NCI-H526 treated with DMSO at 0.1 percent for 48 hours (cell line): ENCODE measurements around the gene DYNC1H1.

Source experiments
- DNase-seq: peaks from one replicate; lab custom pipeline; 2025; lab: John Stamatoyannopoulos, UW

Gene DYNC1H1

DNA sequence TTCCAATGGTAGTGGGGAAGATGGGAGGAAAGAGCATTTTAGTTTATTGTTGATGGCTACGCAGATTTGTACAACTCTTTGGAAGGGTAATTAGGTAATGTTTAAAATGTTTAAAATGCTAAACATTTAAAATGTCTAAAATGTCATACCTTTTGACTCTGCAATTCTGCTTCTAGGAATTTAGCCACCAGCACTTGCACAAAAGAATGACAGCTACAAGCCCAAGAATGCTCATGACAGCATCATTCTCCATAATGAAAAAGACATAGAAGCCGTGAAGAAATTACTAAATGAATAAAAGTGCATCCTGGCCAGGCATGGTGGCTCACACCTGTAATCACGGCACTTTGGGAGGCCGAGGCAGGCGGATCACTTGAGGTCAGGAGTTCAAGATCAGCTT is 19.9 kb upstream of the DYNC1H1 start:
- DNase-seq, result no peak

DNA sequence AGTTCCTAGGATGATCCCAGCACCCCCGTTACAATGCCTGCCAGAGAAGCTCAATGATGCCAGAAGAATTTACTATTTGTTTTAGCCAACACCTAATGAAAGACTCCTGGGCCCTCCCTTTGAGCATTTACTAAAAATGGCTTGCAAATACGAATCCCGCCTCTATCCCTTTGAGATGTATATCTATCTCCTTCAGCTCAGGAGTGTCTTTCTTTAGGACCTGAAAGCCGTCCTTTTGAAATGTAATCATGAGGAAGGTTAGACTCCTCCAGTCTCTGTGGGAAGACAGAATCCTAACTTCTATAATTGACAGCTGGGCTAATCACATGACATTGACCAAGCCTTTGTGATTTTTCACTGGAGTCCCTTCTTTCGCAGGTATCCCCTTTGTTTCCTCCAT is 19.2 kb upstream of the DYNC1H1 start:
- no peak for DNase-seq

DNA sequence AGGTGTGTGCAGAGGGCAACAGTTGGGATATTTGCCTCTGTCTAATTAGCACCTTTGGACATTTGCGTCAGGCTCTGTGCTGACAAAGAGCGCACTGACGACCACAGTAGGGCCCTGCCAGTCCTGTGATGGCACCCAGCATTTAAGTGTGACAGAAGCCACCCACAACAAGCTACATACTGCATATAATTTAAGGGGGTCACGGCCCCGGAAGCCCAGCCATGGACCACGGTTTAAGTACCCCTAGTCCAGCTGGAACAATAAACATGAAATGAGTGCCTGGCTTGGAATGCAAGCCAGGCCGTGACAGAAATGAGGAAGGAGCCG is 16.8 kb upstream of the DYNC1H1 start:
- DNase-seq, result no peak

DNA sequence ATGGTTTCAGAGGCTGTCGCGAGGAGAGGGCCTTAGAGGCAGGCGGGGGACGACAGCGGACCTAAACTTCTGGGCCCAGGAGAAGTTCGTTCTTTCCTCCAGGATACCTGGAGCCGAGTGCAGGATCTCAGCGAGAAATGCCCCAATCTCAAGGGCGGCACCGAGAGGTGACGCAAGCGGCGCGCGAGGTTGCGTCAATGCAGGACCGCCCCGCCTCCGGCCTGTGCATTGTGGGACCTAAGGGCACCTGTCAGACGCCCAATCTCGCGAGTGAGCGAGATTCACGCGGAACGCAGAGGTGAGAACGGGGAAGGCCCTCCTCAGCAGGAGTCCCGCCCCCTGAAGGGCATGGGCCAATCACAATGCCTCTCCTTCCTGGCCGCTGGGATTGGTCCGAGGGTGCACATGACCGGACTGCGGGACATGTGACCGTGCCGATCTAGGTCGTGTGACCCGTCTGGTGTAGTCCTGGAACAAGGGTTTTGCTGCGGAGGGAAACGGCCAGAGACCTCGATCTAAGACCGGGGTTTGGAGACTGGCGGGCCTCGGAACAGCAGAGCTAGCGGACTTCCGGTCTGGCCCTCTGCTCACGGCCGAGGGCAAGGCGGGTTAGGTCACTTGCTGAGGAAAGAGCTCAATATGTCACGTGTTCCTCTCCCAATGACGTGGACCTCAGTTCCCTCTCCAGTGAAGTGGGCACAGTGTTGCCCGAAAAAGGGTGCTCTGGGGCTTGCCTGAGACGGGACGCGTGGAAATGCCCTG is 16.3 kb upstream of the DYNC1H1 start:
- peak; percentile 98 for DNase-seq

DNA sequence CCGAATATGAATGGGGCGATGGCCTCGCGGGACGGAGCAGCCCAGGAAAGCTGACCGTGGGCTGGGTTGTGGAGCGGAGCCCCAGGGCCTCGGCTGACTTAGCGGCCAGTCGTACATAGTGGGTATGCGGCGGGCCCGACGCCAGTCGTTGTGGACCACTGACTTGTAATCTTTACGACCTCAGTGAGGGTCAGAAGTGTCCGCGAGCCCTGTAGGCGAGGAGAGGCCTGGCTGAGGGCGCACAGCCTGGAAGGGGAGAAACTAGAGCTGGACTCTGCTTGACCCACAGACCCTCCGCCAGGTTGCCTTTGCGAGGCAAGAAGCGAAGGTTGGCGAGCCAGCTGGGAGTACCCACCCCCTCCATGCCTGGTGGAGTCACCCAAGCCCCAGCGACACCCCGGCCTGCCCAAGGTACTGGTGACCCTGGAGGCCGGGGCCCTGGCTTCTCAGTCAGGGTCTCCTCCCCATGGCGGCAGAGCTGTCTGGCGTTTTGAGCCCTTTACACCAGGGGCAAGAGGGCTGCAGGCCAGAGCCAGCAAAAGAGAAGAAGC is 15.6 kb upstream of the DYNC1H1 start:
- no peak for DNase-seq

DNA sequence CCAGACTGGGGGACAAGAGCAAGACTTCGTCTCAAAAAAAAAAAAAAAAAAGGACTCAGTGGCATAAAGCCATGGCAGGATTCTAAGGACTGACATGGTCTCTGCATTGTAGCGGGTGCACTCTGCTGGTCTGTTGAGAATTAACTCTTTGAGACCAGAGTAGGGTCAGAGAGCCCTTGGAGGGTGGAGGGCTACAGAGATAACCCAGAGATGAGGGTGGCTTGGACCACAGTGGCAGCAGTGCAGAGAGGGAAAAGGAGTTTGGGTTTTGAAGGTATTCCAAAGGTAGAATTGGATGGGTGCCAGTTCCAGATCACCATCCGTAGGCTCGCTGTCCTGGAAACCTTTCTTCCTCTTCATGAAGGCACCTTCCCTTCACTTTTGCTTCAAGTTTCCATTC is 14.3 kb upstream of the DYNC1H1 start:
- DNase-seq, result no peak

DNA sequence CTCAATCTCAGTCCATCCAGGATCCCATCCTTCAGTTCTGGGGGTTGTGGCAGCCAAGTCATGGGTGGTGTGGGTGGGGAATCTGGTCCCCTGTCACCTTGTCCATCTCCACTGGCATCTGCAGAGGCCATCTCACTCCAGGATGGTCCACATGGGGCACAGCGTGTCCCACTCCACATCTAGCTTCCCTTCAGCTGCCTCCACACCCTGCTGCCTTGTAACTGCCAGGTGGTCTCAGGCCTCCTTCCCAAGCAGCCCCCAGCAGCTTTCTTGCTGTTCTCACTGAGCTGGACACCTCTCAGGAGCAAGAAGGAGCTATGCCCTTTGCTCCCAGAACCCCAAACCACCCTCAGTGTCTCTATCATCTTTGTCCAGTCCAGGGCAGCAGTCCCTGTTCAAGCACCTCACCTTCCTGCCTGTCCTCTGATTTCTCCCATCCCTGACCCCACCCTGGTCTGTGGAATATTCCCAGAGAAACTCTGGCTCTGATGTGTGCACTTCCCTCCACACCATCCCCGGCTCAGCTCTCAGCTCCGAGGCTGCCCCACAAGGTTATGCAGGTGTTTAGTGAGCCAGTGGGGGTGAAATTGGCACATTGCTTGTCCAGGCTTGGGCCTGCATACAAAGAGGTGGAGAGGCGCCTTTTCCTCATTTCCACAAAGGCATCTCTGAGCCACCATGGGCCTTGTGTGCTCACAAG is 13.7 kb upstream of the DYNC1H1 start:
- DNase-seq, result no peak

DNA sequence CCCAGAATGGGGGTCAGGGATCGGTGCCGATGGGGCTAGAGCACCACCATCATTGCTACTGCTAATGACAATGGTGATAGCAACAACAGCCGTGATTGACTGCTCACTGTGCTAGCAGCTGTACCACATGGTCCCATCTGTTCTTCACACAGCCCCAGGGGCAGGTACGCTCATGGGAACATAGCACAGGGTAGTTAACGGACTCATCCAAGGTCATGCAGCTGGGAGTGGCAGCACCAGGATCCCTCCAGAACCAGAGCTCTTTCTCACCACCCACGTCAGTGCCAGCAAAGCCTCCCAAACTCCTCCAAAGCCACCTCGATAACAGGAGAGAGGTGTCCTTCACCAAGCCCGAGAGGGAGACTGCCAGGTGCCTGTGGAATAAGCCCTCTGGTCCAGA is 11.2 kb upstream of the DYNC1H1 start:
- DNase-seq, result no peak

DNA sequence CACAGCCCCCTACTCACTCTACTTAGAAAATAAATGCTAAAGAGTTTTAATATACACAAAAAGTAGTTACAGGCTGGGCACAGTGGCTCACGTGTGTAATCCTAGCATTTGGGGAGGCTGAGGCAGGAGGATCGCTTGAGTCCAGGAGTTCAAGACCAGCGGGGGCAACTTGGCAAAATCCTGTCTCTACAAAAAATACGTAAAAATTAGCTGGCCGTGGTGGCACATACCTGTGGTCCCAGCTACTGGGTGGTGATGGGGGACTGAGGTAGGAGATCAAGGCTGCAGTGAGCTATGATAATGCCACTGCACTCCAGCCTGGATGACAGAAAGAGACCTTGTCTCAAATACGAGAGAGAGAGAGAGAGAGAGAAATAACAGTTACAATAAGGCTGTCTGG is 9.9 kb upstream of the DYNC1H1 start:
- DNase-seq, result no peak

DNA sequence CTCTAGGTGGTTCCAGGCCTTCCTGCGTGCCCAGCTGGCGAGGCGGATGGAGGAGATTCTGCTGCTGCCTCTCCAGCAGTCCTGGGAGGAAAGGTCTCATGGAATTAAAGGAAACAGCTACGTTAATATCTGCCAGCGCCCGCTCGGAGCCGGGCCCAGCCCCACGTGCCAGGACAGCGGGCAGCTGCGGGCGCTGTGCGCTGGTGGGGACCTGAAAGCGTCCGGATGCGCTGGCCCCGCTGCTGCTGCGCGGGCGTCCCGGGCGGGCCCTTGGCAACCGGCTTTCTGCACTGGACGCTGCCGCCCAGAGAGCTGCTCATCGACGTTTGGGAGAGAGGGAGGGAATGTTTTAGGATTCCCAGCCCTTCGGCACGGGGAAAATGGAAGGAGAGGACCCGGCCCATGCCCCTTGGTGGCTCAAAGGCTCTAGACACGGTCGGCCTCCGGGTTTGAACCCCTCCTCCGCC is 8.6 kb upstream of the DYNC1H1 start:
- no peak for DNase-seq

DNA sequence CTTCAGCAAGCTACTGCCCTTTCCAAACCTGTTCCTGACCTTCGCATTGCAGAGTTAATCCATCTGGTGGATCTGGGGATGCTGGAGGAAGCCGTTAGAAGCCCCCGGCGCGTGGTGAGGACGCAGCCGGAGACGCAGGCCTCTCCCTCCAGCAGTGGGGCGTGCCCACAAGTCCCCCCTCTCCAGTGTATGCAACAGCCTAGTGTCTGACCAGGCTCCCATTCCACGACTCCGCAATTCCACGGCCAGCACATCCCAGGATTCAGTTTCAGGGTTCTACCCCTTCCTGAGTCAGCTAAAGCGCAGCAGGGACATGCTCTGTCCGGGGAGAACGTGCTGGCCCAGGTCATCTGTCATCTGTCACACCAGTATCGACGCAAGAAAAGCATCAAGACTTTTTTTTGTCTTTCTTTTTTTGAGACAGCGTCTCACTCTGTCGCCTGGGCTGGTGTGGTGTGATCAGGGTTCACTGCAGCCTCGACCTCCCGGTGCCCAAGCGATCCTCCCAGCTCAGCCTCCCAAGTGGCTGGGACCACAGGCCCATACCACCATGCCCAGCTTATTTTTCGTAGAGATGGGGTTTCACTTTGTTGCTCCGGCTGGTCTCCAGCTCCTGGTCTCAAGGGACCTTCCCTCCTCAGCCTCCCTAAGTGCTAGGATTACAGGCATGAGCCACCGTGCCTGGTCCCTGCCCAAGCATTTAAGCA is 8.0 kb upstream of the DYNC1H1 start:
- DNase-seq, result no peak

DNA sequence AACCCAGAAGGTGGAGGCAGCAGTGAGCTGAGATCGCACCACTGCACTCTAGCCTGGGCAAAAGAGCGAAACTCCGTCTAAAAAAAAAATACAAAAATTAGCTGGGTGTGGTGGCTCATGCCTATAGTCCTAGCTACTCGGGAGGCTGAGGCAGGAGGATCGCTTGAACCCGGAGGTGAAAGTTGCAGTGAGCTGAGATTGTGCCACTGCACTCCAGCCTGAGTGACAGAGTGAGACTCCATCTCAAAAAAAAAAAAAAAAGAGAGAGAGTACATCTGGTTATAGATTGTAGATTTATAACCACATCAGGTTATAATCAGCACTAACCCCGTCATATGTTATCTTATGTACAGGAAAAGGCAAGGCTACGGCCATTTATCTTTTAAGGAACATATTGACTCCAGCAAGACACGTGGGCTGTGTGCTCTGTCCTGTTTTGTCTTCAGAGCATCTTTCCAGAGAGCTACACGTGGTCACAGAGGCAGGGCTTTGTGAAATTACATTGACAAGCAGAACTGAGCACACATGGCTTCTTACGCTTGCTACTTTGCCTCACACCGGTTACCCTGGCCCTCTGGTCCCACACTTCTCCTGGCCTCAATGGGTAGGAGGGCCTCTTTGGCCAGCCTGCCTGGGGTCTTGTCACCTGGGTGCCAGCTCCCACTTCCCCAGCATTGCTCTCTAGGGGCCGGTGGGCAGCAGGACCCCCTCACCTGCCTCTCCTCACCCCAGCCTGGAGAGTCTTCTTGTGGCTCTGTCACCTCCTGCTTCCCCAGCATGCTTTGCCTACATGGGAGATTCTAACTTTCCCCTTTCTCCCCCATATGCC is 6.8 kb upstream of the DYNC1H1 start:
- DNase-seq, result no peak

DNA sequence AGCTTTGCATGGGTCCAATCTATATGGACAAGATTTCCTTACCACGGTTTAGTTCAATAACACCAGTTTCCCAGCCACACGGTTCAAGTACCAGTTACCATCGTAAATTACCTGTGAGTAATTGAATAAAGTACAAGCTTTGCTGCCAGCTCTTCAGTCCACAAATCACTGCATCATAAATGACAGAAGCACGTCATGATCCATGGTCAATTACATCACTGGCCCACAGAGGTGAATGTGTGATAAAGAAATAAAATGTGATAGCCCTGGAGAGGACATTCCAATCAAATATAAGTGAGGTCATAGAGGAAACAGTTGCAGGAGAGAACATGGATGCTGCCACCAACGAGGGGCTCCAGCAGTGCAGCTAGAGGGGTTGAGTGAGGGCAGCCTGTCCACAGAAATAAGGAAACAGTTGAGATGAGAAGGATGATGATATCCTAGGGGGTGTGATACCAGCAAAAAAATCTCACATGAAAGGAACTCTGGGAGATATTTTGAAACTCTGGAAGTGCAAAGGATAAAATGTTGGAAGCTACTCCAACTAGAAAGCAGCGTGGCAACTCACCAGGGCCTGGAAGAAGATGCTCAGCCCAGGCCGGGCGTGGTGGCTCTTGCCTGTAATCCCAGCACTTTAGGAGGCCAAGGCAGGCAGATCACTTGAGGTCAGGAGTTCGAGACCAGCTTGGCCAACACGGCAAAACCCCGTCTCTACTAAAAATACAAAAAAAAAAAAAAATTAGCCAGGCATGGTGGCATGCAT is 5.8 kb upstream of the DYNC1H1 start:
- DNase-seq, result no peak

DNA sequence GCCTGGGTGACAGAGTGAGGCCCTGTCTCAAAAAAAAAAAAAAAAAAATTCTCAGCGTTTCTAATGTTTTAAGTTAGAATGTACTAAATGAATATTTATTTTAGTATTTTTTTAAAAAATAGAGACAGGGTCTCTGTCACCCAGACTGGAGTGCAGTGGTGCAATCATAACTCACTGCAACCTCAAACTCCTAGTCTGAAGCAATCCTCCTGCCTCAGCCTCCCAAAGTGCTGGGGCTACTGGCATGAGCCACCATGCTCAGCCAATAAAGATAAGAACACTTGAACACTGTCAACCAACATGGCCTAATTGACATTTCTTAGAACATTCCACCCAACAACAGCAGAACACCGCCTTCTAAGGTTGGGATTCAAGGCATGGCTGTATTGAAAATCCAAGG is 5.1 kb upstream of the DYNC1H1 start:
- DNase-seq, result no peak

DNA sequence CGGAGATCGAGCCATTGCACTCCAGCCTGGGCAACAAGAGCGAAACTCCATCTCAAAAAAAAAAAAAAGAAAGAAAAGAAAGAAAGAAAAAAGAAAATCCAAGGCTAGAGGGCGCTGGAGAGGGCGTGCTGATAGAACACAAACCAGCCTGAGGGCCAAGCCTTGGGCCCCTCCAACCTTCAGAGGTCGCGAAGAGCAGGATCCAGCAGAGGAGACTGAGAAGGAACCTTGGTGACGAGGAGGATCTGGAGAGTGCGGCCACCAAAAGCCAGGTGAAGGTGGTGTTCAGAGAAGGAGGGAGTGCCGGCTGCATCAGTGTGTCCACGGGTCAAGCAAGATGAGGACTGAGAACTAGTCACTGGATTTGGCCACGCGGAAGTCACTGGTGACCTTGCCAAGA is 4.1 kb upstream of the DYNC1H1 start:
- no peak for DNase-seq

DNA sequence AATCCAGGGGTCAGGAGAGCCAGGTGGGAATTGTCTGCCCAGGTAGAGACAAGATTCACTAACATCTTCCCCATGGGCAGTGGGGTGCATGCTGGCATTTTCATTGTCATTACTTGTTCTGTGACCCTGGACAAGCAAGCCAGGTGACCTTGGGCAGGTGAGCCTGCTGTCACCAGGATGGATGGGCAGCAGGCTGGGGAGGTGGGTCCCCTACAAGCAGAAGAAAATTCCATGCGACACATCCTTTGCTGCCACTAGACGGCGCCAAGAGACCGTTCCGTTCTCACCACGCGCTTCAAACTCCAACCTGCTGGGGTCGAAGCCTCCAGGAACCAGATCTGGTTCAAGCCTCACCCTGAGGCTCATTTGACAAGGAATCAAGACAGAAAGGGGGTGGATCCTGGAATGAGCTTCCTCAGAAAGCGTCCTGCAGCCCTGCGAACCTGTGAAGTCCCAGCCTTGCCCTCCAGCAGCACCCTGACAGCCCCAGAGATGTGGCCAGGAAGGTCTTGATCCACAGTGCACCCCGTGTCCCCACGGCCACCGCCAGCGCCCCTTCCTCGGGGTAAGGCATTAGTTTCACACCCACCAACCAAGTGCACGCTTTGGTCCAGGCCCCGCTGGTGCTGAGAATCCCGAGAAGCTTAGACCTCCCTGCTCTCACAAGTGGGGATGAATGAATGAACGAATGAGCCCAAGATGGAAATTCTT is 3.2 kb upstream of the DYNC1H1 start:
- DNase-seq, result peak; percentile 68

DNA sequence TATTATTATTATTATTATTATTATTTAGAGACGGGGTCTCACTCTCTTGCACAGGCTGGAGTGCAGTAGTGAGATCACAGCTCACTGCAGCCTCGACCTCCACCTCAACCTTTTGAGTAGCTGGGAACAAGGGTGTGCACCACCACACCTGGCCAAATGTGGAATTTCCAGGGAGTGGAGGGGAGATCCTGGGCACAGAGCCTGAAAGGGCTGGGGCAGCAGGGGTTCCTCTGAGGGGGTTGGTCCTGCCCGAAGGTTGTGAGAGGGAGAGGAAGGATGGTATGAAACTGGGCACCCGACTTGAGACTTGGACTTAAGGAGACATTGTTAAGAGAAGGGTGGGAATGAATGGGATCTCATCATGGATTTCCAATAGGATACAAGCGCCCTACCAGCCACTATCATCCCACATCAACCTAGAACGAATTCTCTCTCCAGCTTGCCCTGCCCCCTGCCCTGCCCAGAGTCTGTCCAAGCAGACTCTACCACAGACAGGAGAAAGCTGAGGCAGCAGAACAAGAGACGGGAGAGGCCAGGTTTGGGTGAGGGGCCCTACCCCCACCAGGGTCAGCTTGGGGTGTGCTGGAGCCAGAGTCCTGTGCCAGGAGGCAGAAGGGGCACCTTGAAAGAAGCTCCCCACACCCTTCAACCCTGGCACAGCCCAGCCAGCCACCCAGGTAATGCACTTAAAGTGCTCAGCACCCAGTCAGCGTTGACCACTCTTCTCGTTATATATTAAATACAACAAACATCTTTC is 2.4 kb upstream of the DYNC1H1 start:
- DNase-seq, result no peak

DNA sequence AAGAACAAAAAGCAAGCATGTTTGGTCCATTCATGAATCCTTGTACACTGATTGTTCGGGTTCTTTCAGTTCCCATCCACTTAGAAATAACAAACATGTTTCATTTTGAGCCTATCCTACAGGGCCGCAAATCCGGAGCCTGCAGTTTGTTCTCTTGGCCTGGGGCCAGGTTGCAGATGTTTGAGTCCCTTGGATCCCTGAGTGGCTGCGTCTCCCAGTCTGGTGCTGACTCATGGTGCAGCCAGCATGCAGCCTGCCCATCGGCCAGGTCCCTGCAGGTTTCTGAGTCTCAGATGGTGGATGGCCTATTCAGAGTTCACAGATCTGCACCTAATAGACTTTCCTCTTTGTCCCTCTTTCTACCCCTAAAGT is 1.9 kb upstream of the DYNC1H1 start:
- DNase-seq, result no peak

DNA sequence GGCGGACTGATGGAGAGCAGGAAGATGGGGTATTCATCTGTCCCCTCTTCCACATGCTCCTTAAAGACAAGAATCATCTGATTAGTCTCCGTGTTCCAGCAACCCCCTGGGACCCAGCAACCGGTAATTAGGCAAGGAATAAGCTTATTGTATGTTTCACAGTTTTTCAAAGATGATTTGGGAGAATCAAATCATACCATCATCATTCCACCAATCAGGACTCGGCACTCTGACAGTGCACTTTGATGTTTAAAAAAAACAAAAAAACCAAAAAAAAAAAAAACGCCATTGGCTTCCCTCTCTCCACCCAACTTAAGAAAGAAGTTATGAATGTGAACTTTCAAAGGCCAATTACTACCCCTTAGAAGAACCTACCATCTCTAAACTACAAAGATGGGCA is 1.3 kb upstream of the DYNC1H1 start:
- DNase-seq, result no peak
